GM23338 (cell line): ENCODE results near the gene ASXL3. TPM values are rescaled to one million over a fixed set of nuclear protein-coding genes. Genes with fewer than 3 reads are reported as not detected.

Experiments
- ATAC-seq: fragments of 200-7000 bp; cut with Tn5 transposase; 3 replicates; pipeline ENCODE4 v1.9.1; 2020
- DNase-seq: peaks from one replicate; pipeline ENCODE4 v3.0.0-alpha.2; 2015; ENCODE audit warnings: low spot score
- H2AFZ ChIP-seq: fragments of 200-600 bp; sonication (generic); 2 replicates; pipeline ENCODE4 v1.8.0; 2016; ENCODE audit warnings: antibody characterized with exemption, mild to moderate bottlenecking, moderate library complexity
- H3F3A ChIP-seq: fragments of 200-600 bp; sonication (generic); replicated peaks from 2 replicates; pipeline ENCODE4 v1.8.0; 2017; ENCODE audit warnings: antibody characterized with exemption, mixed run types, low read depth
- H3K27ac ChIP-seq: fragments of 200-600 bp; sonication (generic); 2 replicates; pipeline ENCODE4 v1.6.1; 2016; ENCODE audit warnings: low read depth
- H3K27me3 ChIP-seq: fragments of 200-600 bp; sonication (generic); 2 replicates; pipeline ENCODE4 v1.8.0; 2016; ENCODE audit warnings: mild to moderate bottlenecking, mixed run types, moderate library complexity; ENCODE audit not compliant: insufficient read depth
- H3K36me3 ChIP-seq: fragments of 200-600 bp; sonication (generic); 2 replicates; pipeline ENCODE4 v1.8.0; 2016; ENCODE audit warnings: mild to moderate bottlenecking; ENCODE audit not compliant: insufficient read depth
- H3K4me1 ChIP-seq: fragments of 200-600 bp; sonication (generic); 2 replicates; pipeline ENCODE4 v1.8.0; 2016; ENCODE audit warnings: mild to moderate bottlenecking, moderate library complexity; ENCODE audit not compliant: insufficient read depth
- H3K4me2 ChIP-seq: fragments of 200-600 bp; sonication (generic); 2 replicates; pipeline ENCODE4 v1.7.1; 2017; ENCODE audit warnings: mixed run types
- H3K4me3 ChIP-seq: fragments of 200-600 bp; sonication (generic); 2 replicates; pipeline ENCODE4 v1.6.1; 2016; ENCODE audit warnings: mixed run types
- H3K79me2 ChIP-seq: fragments of 200-600 bp; sonication (generic); replicated peaks from 2 replicates; pipeline ENCODE4 v1.8.0; 2017; ENCODE audit warnings: mild to moderate bottlenecking; ENCODE audit not compliant: insufficient read depth
- H3K9me2 ChIP-seq: fragments of 200-600 bp; sonication (generic); 2 replicates; pipeline ENCODE4 v1.8.0; 2017; ENCODE audit not compliant: insufficient read depth
- H4K20me1 ChIP-seq: fragments of 200-600 bp; sonication (generic); replicated peaks from 2 replicates; pipeline ENCODE4 v1.8.0; 2017; ENCODE audit warnings: mild to moderate bottlenecking; ENCODE audit not compliant: insufficient read depth
- H3K27ac Mint-ChIP-seq: 2 replicates; pipeline ENCODE4 v1.8.0; 2020; ENCODE audit warnings: inconsistent platforms, mild to moderate bottlenecking, moderate library complexity, mixed read lengths
- H3K27me3 Mint-ChIP-seq: 3 replicates; pipeline ENCODE4 v1.8.0; 2022; ENCODE audit warnings: low read depth, mild to moderate bottlenecking, moderate library complexity, mixed read lengths, inconsistent platforms; ENCODE audit not compliant: insufficient read depth, poor library complexity
- H3K36me3 Mint-ChIP-seq: 3 replicates; pipeline ENCODE4 v1.8.0; 2021; ENCODE audit warnings: low read depth, mild to moderate bottlenecking, inconsistent platforms, moderate library complexity, mixed read lengths
- H3K4me1 Mint-ChIP-seq: 3 replicates; pipeline ENCODE4 v1.8.0; 2020; ENCODE audit warnings: mild to moderate bottlenecking, inconsistent platforms, mixed read lengths
- H3K4me3 Mint-ChIP-seq: 3 replicates; pipeline ENCODE4 v1.8.0; 2021; ENCODE audit warnings: moderate library complexity, mild to moderate bottlenecking, inconsistent platforms, mixed read lengths
- H3K9me3 Mint-ChIP-seq: 3 replicates; pipeline ENCODE4 v1.8.0; 2020; ENCODE audit warnings: moderate library complexity, mild to moderate bottlenecking, inconsistent platforms, mixed read lengths
- CREB1 ChIP-seq: fragments of 250-450 bp; sonication (Bioruptor Pico); IDR thresholded peaks from 2 replicates; pipeline ENCODE4 v1.5.0; 2020; ENCODE audit warnings: low read depth, mild to moderate bottlenecking, moderate library complexity
- EZH2 ChIP-seq: fragments of 200-600 bp; sonication (generic); IDR thresholded peaks from one replicate; pipeline ENCODE4 v1.8.0; 2017; ENCODE audit warnings: antibody characterized with exemption, mild to moderate bottlenecking, low read depth; ENCODE audit not compliant: unreplicated experiment
- EZH2phosphoT487 ChIP-seq: fragments of 200-600 bp; sonication (generic); IDR thresholded peaks from one replicate; pipeline ENCODE4 v1.8.1; 2018; ENCODE audit warnings: antibody characterized with exemption; ENCODE audit not compliant: unreplicated experiment
- JUNB ChIP-seq: IDR thresholded peaks from one replicate; pipeline ENCODE4 v1.6.1; 2016; ENCODE audit warnings: antibody characterized with exemption; ENCODE audit not compliant: unreplicated experiment
- NANOG ChIP-seq: IDR thresholded peaks from 2 replicates; pipeline ENCODE4 v1.6.1; 2016; ENCODE audit warnings: antibody characterized with exemption, borderline replicate concordance
- POLR2AphosphoS5 ChIP-seq: IDR thresholded peaks from 2 replicates; pipeline ENCODE4 v1.6.1; 2016; ENCODE audit warnings: antibody characterized with exemption, low read depth
- REST ChIP-seq: IDR thresholded peaks from one replicate; pipeline ENCODE4 v1.6.1; 2018; ENCODE audit warnings: antibody characterized with exemption; ENCODE audit not compliant: unreplicated experiment
- STAT1 ChIP-seq: IDR thresholded peaks from one replicate; pipeline ENCODE4 v1.6.1; 2016; ENCODE audit warnings: antibody characterized with exemption; ENCODE audit not compliant: unreplicated experiment
- ZNF114 ChIP-seq: fragments of 250-450 bp; sonication (Bioruptor Pico); IDR thresholded peaks from 2 replicates; pipeline ENCODE4 v1.5.0; 2020; ENCODE audit warnings: mild to moderate bottlenecking, moderate library complexity
- ZNF331 ChIP-seq: fragments of 250-450 bp; sonication (Bioruptor Pico); IDR thresholded peaks from 2 replicates; pipeline ENCODE4 v1.5.0; 2020; ENCODE audit warnings: low read depth, mild to moderate bottlenecking, moderate library complexity
- polyA plus RNA-seq: library from polyadenylated mRNA; unstranded; fragments of >200 nt; fragmentation: Nextera tagmentation; extraction: Ambion mirVana; gene quantifications from 2 replicates; pipeline ENCODE4 v1.2.1, GENCODE V29; 2016
- total RNA-seq: library from RNA; depleted of rRNA; stranded (reverse); fragments of >200 nt; shearing (Covaris generic); gene quantifications from 2 replicates; pipeline ENCODE4 v1.2.3, GENCODE V29; 2014
- TF ChIP-seq, protein P1 (sequence below): fragments of 250-450 bp; sonication (Bioruptor Pico); IDR thresholded peaks from 2 replicates; pipeline ENCODE4 v1.5.0; 2020; ENCODE audit warnings: mild to moderate bottlenecking, moderate library complexity
- TF ChIP-seq, protein P2 (sequence below): IDR thresholded peaks from 2 replicates; pipeline ENCODE4 v1.6.1; 2016; ENCODE audit warnings: antibody characterized with exemption
- TF ChIP-seq, protein P3 (sequence below), 2 experiments: fragments of 200-600 bp in 1 of 2; sonication (generic) in 1 of 2; conservative IDR thresholded peaks; 2 replicates each; pipeline versions ENCODE4 v1.5.1 to v1.6.1; 2016 to 2017; ENCODE audit warnings: antibody characterized with exemption in 2 of 2, low read depth in 2 of 2, mild to moderate bottlenecking in 2 of 2, moderate library complexity in 1 of 2

ASXL3 gene
- total and polyA plus RNA-seq, 2 experiments from 2014 or later: 0.23 to 1.4 TPM

DNA sequence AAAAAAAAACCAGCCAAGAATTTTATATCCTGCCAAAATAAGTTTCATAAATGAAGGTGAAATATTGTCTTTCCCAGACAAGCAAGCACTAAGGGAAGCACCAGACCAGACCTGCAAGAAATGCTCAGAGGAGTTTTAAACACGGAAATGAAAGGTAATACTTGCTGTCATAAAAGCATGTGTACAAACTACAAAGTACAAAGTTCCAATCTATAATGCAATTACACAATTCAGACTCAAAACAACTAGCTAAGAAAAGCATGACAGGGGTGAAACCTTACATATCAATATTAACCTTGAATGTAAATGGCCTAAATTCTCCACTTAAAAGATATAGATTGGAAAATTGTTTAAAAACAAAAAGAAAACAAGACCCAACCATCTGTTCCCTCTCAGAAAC, 45.0 kb upstream of the ASXL3 start:
- Histone ChIP-seq H3K4me2 (no peak overlapping the region), H4K20me1 (no peaks in the 10 kb centered on the region), H3K27me3 (no peaks in the 10 kb centered on the region), H3K36me3 (no peaks in the 10 kb centered on the region), H3K4me3 (no peak overlapping the region), H3F3A (no peaks in the 10 kb centered on the region), H3K4me1 (no peaks in the 10 kb centered on the region), H3K9me2 (no peaks in the 10 kb centered on the region), H2AFZ (no peak overlapping the region), H3K79me2 (no peaks in the 10 kb centered on the region), H3K27ac (no peak overlapping the region)
- no peak for DNase-seq
- TF ChIP-seq STAT1: no peak
- TF ChIP-seq, protein P1, sequence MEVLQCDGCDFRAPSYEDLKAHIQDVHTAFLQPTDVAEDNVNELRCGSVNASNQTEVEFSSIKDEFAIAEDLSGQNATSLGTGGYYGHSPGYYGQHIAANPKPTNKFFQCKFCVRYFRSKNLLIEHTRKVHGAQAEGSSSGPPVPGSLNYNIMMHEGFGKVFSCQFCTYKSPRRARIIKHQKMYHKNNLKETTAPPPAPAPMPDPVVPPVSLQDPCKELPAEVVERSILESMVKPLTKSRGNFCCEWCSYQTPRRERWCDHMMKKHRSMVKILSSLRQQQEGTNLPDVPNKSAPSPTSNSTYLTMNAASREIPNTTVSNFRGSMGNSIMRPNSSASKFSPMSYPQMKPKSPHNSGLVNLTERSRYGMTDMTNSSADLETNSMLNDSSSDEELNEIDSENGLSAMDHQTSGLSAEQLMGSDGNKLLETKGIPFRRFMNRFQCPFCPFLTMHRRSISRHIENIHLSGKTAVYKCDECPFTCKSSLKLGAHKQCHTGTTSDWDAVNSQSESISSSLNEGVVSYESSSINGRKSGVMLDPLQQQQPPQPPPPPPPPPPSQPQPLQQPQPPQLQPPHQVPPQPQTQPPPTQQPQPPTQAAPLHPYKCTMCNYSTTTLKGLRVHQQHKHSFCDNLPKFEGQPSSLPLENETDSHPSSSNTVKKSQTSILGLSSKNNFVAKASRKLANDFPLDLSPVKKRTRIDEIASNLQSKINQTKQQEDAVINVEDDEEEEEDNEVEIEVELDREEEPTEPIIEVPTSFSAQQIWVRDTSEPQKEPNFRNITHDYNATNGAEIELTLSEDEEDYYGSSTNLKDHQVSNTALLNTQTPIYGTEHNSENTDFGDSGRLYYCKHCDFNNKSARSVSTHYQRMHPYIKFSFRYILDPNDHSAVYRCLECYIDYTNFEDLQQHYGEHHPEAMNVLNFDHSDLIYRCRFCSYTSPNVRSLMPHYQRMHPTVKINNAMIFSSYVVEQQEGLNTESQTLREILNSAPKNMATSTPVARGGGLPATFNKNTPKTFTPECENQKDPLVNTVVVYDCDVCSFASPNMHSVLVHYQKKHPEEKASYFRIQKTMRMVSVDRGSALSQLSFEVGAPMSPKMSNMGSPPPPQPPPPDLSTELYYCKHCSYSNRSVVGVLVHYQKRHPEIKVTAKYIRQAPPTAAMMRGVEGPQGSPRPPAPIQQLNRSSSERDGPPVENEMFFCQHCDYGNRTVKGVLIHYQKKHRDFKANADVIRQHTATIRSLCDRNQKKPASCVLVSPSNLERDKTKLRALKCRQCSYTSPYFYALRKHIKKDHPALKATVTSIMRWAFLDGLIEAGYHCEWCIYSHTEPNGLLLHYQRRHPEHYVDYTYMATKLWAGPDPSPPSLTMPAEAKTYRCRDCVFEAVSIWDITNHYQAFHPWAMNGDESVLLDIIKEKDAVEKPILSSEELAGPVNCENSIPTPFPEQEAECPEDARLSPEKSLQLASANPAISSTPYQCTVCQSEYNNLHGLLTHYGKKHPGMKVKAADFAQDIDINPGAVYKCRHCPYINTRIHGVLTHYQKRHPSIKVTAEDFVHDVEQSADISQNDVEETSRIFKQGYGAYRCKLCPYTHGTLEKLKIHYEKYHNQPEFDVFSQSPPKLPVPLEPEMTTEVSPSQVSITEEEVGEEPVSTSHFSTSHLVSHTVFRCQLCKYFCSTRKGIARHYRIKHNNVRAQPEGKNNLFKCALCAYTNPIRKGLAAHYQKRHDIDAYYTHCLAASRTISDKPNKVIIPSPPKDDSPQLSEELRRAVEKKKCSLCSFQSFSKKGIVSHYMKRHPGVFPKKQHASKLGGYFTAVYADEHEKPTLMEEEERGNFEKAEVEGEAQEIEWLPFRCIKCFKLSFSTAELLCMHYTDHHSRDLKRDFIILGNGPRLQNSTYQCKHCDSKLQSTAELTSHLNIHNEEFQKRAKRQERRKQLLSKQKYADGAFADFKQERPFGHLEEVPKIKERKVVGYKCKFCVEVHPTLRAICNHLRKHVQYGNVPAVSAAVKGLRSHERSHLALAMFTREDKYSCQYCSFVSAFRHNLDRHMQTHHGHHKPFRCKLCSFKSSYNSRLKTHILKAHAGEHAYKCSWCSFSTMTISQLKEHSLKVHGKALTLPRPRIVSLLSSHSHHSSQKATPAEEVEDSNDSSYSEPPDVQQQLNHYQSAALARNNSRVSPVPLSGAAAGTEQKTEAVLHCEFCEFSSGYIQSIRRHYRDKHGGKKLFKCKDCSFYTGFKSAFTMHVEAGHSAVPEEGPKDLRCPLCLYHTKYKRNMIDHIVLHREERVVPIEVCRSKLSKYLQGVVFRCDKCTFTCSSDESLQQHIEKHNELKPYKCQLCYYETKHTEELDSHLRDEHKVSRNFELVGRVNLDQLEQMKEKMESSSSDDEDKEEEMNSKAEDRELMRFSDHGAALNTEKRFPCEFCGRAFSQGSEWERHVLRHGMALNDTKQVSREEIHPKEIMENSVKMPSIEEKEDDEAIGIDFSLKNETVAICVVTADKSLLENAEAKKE (CRISPR knock-in tag): no peak
- no peak for TF ChIP-seq CREB1 (CRISPR knock-in tag)
- no peak for TF ChIP-seq REST
- no peak for TF ChIP-seq EZH2phosphoT487
- TF ChIP-seq POLR2AphosphoS5: no peak
- no peak for TF ChIP-seq ZNF331 (CRISPR knock-in tag)
- no peak for TF ChIP-seq JUNB
- TF ChIP-seq, protein P2, sequence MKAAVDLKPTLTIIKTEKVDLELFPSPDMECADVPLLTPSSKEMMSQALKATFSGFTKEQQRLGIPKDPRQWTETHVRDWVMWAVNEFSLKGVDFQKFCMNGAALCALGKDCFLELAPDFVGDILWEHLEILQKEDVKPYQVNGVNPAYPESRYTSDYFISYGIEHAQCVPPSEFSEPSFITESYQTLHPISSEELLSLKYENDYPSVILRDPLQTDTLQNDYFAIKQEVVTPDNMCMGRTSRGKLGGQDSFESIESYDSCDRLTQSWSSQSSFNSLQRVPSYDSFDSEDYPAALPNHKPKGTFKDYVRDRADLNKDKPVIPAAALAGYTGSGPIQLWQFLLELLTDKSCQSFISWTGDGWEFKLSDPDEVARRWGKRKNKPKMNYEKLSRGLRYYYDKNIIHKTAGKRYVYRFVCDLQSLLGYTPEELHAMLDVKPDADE: no peak
- TF ChIP-seq EZH2: no peak
- no peak for TF ChIP-seq NANOG
- TF ChIP-seq ZNF114 (CRISPR knock-in tag): no peak
- TF ChIP-seq, protein P3, sequence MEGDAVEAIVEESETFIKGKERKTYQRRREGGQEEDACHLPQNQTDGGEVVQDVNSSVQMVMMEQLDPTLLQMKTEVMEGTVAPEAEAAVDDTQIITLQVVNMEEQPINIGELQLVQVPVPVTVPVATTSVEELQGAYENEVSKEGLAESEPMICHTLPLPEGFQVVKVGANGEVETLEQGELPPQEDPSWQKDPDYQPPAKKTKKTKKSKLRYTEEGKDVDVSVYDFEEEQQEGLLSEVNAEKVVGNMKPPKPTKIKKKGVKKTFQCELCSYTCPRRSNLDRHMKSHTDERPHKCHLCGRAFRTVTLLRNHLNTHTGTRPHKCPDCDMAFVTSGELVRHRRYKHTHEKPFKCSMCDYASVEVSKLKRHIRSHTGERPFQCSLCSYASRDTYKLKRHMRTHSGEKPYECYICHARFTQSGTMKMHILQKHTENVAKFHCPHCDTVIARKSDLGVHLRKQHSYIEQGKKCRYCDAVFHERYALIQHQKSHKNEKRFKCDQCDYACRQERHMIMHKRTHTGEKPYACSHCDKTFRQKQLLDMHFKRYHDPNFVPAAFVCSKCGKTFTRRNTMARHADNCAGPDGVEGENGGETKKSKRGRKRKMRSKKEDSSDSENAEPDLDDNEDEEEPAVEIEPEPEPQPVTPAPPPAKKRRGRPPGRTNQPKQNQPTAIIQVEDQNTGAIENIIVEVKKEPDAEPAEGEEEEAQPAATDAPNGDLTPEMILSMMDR (conservative IDR thresholded peaks at IDR 0.05; ENCODE audit: low read depth in 2 of 2): no peak
- ATAC-seq: no peak
- Mint-ChIP-seq H3K4me3 (no peak overlapping the region), H3K4me1 (no peaks in the 10 kb centered on the region), H3K27me3 (no peaks in the 10 kb centered on the region), H3K36me3 (no peaks in the 10 kb centered on the region), H3K9me3 (no peaks in the 10 kb centered on the region), H3K27ac (no peak overlapping the region)
